ENCODE measurements around the gene RGPD3. TPM values are rescaled to one million over a fixed set of nuclear protein-coding genes. Genes with fewer than 3 reads are reported as not detected.
"Not testable (repeated sequence)": the region's sequence is repeated elsewhere in the genome, so short reads cannot be mapped to it uniquely, and the experiment has no call there.

The RGPD3 gene
- 0.17 and 0.26 TPM in 2 replicates for total RNA-seq
- polyA plus RNA-seq, result 0.07 and 0.12 TPM in 2 replicates
- 0.06 and 0.07 TPM in 2 replicates for polyA plus RNA-seq (2012)
- not detected in 2 replicates for polyA minus RNA-seq (ENCODE audit: low replicate concordance)

- not testable (repeated sequence) for H3K4me1 ChIP-seq (ENCODE audit: control insufficient read depth, extremely low read depth, insufficient read depth, low read length); H3K4me2 ChIP-seq (ENCODE audit: extremely low read depth, insufficient read depth, low read length); H4K20me1 ChIP-seq (ENCODE audit: control insufficient read depth, extremely low read depth, insufficient read depth, low read length); H3K4me3 ChIP-seq (replicated peaks in 1 of 4; ENCODE audit: control extremely low read depth in 1 of 4, insufficient read depth in 1 of 4, low read depth in 3 of 4, low read length in 4 of 4); H2AFZ ChIP-seq (ENCODE audit: low read length); H3K9ac ChIP-seq (ENCODE audit: insufficient read depth, low read length); H3K79me2 ChIP-seq (ENCODE audit: control insufficient read depth, insufficient read depth, low read length); DNase-seq (ENCODE audit: low read depth in 2 of 2); H3K36me3 ChIP-seq (ENCODE audit: control insufficient read depth, insufficient read depth, low read length); H3K27ac ChIP-seq (ENCODE audit: insufficient read depth, low read length); H3K9me3 ChIP-seq (ENCODE audit: control insufficient read depth, insufficient read depth, low read depth, low read length); H3K27me3 ChIP-seq (ENCODE audit: control insufficient read depth, insufficient read depth, low read length)
These were observed at the start of gene RGPD3 for GRCh38 chr2:106468107-106468506. Gene RGPD3 (minus strand): TSS chr2:106468413. CDS start chr2:106468288, 125 bp downstream.

- Histone ChIP-seq H3K4me3 (replicated peaks in 1 of 4; ENCODE audit: control extremely low read depth in 1 of 4, insufficient read depth in 1 of 4, low read depth in 3 of 4, low read length in 4 of 4) (no peak overlapping the region), H3K9ac (ENCODE audit: insufficient read depth, low read length) (no peak overlapping the region), H3K79me2 (ENCODE audit: control insufficient read depth, insufficient read depth, low read length) (no peaks in the 10 kb centered on the region), H4K20me1 (ENCODE audit: control insufficient read depth, extremely low read depth, insufficient read depth, low read length) (no peaks in the 10 kb centered on the region), H2AFZ (ENCODE audit: low read length) (no peak overlapping the region), H3K4me1 (ENCODE audit: control insufficient read depth, extremely low read depth, insufficient read depth, low read length) (no peaks in the 10 kb centered on the region), H3K36me3 (ENCODE audit: control insufficient read depth, insufficient read depth, low read length) (no peaks in the 10 kb centered on the region), H3K4me2 (ENCODE audit: extremely low read depth, insufficient read depth, low read length) (no peak overlapping the region), H3K27ac (ENCODE audit: insufficient read depth, low read length) (no peak overlapping the region), H3K9me3 (ENCODE audit: control insufficient read depth, insufficient read depth, low read depth, low read length) (no peaks in the 10 kb centered on the region), H3K27me3 (ENCODE audit: control insufficient read depth, insufficient read depth, low read length) (no peaks in the 10 kb centered on the region)
- DNase-seq (ENCODE audit: low read depth in 2 of 2), result no peak
- no peak for TF ChIP-seq EZH2 (IDR thresholded peaks at IDR 0.05; ENCODE audit: low read length, missing control alignments)
- no peak for TF ChIP-seq CTCF (conservative IDR thresholded peaks at IDR 0.05 in 1 of 2, IDR thresholded peaks at IDR 0.05 in 1 of 2; ENCODE audit: low read depth in 1 of 2, low read length in 2 of 2)
These were observed 49.1 kb upstream of the RGPD3 start for GRCh38 chr2:106517329-106517728.

GRCh38 chr2:106516864-106517263, 48.7 kb upstream of the RGPD3 start:
- H3K27ac ChIP-seq (ENCODE audit: insufficient read depth, low read length), result no peak overlapping the region
- no peak for DNase-seq (ENCODE audit: low read depth in 2 of 2)
- no peak overlapping the region for H2AFZ ChIP-seq (ENCODE audit: low read length)
- H3K9me3 ChIP-seq (ENCODE audit: control insufficient read depth, insufficient read depth, low read depth, low read length), result no peaks in the 10 kb centered on the region
- no peaks in the 10 kb centered on the region for H3K27me3 ChIP-seq (ENCODE audit: control insufficient read depth, insufficient read depth, low read length)
- H3K4me3 ChIP-seq (replicated peaks in 1 of 4; ENCODE audit: control extremely low read depth in 1 of 4, insufficient read depth in 1 of 4, low read depth in 3 of 4, low read length in 4 of 4), result no peak overlapping the region
- H3K79me2 ChIP-seq (ENCODE audit: control insufficient read depth, insufficient read depth, low read length), result no peaks in the 10 kb centered on the region
- no peaks in the 10 kb centered on the region for H4K20me1 ChIP-seq (ENCODE audit: control insufficient read depth, extremely low read depth, insufficient read depth, low read length)
- H3K36me3 ChIP-seq (ENCODE audit: control insufficient read depth, insufficient read depth, low read length), result no peaks in the 10 kb centered on the region
- no peaks in the 10 kb centered on the region for H3K4me1 ChIP-seq (ENCODE audit: control insufficient read depth, extremely low read depth, insufficient read depth, low read length)
- H3K9ac ChIP-seq (ENCODE audit: insufficient read depth, low read length), result no peak overlapping the region
- no peak for TF ChIP-seq EZH2 (IDR thresholded peaks at IDR 0.05; ENCODE audit: low read length, missing control alignments)
- no peak for TF ChIP-seq CTCF (conservative IDR thresholded peaks at IDR 0.05 in 1 of 2, IDR thresholded peaks at IDR 0.05 in 1 of 2; ENCODE audit: low read depth in 1 of 2, low read length in 2 of 2)
- H3K4me2 ChIP-seq (ENCODE audit: extremely low read depth, insufficient read depth, low read length), result no peak overlapping the region

Measured in fibroblast of lung (primary cell).